Stimulated activated CD8-positive, alpha-beta memory T cell treated with anti-CD3 and anti-CD28 coated beads, Interleukin-15, amount 100 ng/mL, for 4 hours (primary cell): ENCODE results near the gene RABAC1.
"Not testable (repeated sequence)": the region's sequence is repeated elsewhere in the genome, so short reads cannot be mapped to it uniquely, and the experiment has no call there.

Source experiments
- DNase-seq, 2 donors: peaks; one replicate each; pipeline ENCODE4 v3.0.0-alpha.2; 2020; ENCODE audit warnings: low read depth in 2 of 2

Gene RABAC1

DNA sequence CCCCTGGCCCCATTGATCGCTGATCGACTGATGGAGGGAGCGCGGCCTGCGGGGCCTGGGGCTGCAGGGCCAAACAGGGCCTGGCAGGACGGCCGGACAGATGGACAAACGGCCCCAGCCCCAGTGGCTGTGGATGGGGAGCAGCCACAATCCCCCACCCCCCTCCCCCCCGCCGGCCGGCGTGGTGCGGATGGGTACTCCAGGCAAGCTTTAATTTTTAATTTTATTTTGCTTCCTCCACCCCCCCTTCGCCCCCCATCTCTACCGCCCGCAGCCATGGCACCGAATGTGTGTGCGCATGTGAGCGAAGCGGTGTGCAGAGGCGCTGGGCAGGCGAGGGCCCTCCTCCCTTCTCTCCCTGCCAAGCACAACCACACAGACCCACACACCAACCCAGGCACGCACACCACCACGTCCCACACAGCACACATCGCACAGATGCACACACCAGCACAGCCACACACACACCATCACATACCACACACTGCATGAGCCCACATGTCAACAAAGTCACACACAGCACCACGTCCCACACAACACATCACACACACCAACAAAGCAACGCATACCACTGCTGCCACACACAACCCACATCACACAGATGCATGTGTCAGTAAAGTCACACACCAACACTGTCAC lies 43.2 kb downstream of the RABAC1 start:
- no peak for DNase-seq

DNA sequence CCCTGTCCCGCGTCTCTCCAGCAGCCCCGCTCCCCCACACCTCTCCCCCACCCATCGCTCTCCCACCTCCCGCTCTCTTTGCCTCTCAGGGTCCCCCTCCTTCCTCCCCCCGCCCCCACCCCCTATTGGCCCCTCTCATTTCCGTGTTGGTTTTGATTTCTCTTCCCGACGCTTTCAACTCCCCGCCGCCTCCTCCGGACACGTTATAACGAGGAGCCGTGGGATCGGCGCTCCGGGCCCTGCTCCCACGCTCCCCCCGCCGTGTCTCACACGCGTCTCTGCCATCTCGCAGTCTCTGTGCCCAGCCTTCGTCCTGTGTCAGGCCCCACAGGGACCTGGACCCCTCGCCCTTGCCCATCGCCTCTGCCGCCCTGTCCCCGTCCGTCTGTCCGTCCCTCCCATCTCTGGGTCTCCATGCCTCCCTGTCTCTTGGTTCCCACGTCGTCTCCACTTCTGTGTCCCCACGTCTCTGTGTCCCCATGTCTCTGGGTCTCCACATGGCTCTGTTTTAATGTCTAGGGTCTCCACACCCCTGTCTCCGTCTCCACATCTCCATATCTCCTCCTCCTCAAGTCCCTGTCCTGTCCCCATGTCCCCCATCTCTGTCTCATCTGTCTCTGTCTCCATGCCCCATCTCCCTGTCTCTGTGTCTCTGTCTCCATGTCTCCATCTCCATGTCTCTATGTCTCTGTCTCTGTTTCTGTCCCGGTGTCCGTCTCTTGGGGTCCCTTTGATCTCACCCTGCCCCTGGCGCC lies 43.9 kb downstream of the RABAC1 start:
- DNase-seq, result no peak

DNA sequence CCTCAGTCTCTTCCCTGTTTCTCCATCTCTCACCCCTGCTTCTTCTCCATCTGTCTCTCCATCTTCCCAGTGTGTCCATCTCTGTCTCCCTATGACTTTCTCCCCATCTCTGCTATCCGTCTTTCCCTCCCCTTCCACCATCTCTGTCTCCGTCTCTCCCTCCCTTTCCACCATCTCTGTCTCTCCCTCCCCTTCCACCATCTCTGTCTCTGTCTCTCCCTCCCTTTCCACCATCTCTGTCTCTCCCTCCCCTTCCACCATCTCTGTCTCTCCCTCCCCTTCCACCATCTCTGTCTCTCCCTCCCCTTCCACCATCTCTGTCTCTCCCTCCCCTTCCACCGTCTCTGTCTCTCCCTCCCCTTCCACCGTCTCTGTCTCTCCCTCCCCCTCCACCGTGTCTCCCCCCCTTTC lies 44.7 kb downstream of the RABAC1 start:
- not testable (repeated sequence) for DNase-seq

DNA sequence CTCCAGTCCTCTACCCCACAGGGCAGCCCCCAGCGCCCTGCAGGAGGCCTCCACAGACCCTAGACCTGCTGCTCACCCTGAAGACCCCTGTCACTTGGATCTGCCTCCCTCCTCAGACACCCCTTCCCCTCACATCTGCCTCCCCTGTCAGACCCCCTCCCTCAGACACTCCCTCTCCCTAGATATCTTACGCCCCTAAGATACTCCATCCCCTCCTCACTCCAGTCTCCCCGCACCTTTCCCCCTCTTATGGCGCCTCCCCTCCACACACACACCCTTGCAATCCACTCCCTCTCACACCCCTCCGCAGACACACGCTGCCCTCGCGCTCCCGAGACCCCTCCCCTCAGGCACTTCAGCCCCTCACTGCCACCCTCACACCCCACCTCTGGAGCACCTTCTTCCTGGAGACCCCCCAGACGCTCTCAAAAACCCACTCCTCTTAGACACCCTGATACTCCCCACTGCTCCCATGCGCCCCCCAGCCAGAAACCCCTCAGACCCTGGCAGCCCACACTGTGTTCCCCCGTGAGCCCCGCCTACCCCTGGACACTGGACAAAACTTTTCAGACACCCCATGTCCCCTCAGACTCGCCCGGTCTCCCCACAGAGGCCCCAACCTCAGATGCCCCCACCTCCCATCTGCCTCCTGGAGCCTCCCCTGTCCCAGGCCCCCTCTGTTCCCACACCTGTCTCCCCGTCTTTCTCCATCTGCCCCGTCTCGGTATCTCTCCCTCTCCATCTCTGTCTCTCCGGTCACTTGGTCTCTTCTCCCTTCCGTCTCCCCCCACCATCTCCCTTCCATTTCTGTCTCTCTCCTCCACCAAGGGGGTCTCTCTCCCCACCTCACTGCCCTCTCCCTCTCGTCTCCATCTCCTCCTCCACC lies 45.3 kb downstream of the RABAC1 start:
- no peak for DNase-seq

DNA sequence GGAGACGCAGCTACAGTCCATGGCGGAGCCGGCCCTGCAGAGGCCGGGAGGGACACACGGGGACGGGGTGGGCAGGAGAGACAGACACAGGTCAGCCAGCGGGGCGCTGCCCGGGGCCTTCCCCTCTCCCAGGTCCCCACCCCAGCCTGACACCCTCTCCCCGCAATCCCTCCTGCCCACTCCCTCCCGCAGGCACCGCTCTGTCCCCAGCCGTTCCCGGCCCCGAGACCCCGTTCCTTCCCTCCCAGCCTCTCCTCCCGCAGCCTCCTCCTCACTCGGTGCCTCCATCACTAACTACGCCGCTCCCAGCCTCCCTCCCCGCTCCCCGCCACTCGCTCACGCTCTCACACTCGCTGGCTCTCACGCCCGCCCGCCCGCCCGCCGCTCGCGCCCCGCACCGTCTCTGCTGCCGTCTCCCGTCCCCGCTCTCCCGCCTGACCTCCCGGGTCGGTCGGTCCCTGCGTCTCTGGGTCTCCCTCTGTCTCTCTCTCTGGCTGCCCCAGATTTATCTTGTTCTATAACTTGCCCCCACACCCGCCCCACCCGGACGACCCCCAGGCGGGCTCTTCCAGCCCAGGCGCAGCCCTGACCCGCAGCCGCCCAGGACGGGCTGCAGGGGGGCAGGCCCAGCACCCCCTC lies 46.1 kb downstream of the RABAC1 start:
- DNase-seq, result no peak

DNA sequence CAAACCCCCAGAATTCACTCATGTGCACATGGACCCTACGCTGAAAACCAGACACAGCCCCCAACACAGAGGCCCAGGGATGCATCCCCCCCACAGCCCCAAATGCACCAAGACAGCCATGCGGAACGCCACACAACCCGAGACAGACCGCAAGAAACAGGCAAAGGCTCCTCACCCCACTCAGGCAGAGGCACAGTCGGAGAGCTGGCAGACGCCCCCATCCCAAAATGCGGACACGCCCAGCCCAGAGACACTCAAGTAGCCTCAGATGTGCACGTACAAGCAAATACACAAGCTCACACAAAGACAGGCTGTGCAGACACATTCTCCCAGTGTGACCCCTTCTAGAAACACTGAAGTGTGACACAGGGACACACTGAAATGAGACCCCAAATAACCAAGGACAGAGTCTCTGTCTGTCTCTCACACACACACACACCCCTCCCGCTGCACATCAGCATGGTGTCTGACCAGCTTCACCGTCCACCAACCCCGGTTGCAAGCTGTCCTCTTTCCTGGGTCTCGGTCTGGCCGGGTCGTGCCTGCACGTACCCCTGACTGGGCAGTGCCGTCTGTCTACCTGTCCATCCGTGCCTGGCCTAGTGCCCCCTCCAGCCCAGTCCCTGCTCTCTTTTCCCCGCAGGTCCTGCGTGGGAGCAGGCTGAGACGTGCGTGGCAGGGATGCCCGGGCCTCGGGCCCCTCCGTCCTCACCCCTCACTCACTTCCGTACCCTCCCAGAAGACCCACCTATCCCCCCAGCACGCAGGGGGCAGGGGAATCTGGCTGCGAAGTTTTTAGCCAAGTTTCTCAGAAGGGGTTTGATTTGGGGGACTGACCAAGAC lies 47.0 kb downstream of the RABAC1 start:
- no peak for DNase-seq

DNA sequence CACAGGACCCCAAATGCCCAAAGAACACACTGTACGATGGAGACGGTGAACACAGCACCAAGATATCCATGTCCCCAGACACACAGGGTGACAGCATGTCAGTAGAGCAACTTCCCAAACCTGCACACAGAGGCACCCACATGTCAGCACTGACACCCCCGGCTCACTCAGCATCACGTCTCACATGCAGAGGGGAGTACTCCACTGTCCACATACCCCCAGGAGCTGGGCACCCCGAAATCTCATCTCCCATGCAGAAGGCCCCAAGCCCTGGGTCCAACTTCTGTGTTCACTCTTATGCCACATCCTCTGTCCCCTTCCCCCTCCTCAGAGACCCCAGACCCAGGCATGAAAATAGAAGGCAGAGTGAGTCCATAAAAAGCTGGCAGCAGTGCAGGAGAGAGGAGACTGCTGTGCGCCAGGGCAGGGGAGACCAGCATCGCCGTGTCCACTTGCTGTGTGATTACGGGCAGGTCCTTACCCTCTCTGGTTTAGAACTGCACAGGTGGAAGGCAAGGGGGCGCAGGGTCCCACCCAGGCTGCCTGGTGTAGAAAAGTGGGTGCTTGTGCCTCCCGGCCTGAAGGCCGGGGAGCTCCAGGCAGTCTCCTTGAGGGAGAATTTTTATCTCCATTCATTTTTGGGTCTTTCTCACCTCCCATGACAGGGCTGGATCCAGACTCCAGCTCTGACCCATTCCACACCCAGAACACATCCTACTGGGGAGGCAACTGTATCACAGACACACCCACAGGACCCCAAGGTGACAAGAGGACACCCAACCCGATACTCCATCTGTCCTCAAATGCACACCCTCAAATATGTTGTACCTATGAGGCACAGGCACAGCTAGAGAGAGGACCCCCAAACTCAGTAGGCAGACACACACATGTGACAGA lies 47.9 kb downstream of the RABAC1 start:
- DNase-seq, result no peak

DNA sequence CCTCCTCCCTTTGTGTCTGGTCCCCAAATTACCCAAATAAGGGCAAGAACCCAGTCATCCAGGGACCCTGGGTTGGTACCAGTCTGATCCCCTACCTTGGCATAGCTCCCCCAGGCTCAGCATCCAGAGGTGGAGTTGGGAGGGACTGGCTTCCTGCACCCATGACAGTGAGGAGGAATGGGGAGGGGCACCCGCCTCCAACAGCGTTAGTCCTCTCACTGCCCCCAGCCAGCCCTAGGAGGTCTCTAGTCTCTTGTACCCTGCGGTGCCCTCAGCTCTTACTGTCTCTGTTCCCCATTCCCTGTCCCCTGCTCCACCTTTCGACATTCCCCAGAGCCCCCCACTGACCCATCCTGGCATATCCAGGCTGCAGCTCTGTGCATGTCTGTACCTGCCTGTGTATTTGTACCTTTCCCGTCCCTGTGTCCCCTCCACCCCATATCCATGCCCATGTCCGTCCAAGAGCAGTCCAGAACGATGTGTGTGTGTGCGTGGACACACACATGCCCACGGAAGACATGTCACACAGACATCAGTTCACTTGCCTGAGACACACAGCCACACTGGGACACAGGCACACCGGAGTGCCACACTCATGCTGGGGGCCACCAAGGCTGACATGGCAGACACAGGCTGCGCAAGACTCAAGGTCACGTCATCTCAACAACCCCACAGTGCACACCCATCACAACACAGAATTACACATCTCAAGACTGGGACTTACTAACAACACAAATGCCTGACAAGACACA lies 48.7 kb downstream of the RABAC1 start:
- DNase-seq, result no peak

DNA sequence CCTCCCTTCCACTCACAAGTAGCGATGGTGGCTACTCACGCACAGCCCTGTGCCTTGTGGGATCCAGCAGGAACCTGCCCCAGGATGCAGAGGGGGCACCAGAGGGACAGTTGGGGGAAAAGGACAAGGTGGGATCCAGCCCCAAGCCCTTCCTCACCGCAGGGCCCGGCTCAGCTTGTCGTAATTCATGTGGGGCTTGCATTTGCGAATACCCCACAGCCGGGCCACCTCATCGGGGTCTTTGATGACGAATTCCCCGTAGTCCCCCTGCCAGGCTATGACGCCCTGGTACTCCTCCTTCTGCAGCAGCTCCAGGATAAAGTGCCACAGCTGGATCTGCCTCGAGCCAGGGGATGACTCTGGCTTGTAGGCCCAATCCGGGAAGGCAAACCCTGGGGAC lies 49.4 kb downstream of the RABAC1 start:
- DNase-seq, result no peak

DNA sequence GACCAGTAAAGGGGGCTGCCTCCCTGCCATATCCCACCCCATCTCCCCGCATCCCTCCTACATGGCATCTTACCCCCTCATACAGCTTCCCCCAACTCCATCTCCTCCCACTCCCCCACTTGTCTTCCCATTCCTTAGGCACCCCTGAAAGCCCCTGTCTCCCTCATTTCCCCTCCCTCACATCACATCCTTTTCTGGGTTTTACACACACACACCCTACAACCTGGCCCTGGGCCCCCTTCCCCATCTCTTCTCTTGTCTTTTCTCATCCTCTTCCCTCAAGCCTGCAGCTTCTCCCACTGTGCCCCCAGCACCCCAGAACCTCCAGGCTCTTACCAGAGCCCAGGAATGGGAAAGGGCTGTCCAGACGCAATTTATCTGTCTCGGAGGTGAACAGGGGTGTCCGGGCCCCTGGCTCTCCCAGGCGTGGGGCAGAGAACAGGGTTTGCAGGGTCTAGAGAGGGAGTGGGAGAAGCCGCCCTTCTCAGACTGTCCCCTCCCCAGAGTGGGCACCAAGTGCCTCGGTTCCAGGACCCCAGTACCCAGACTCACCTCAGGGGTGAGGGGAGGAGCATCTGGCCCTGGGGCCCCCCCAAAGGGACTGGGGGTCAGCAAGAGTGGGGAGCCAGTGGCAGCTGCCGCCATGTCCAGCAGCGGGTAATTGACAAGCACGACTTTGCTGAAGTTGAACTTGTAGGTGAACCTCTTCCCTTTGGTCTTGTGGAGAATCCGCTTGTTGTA lies 50.2 kb downstream of the RABAC1 start:
- DNase-seq, result no peak

DNA sequence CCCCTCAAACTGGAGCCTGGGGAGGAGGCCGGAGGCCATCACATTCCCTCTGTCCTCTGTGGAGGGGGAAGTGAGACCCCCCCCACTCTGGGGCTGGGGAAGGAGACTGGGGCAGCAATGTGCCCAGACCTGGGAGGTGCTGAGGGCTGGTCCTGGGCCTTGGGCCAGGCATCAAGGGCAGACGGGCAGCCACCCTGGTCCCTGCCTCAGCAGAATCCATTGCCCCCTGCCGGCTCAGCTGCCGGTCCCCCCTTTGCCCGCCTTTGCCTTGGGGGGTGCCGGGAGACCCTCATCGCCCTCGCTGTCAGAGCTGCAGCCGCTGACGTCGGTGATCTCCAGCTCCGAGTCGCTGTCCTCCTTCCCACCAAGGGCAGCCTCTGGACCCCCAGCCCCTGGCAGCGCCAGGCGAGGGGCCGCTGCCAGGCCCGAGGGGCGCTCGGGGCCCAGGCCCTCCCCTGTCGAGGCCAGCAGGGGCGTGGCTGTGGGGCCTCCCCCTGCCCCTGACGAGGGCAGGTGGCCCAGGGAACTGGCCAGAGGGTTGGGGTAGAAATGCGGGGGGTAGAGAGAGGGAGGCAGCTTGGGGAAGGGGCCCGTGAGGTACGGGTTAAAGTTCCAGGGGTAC lies 51.0 kb downstream of the RABAC1 start:
- no peak for DNase-seq

DNA sequence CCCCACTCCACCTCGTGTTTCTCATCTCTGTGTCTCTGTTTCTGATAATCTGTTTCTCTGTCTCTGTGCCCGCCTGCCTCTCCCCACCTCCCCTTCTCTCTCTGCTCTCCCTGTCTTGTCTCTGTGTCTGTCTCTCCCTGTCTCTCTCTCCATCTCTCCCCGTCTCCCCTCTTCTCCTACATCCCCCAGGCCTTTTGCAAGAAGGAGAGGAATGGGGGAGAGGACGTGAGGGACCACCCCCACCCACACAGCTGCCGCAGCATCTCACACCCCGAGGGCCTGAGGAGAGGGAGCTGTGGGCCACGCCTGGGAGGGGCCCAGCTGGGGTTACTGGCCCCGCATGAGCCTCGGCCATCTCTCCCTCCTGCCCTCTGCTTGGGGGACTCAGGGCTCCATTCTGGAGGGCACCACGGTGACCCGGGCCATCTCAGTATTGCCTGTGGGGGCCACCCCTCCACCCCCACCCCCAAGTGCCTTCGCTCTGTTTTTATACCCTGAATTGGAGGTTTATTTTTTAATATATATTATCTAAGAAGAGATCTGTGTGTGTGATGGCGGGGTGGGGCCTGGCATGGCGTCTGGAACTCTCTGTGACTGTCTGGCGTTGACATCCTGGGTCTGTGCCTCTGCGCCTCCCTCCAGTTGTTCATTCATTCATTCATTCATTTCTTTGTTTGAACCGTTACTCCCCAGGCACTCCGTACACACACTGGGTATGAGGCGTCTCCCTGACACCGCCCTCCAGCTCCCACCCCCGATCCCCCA lies 52.0 kb downstream of the RABAC1 start:
- DNase-seq, result no peak
